GM23248 (cell line): ENCODE results near the gene CCL23. TPM values are rescaled to one million over a fixed set of nuclear protein-coding genes. Genes with fewer than 3 reads are reported as not detected.

ENCODE experiments used
- DNase-seq: peaks from one replicate; pipeline ENCODE4 v3.0.0-alpha.2; 2015
- H2AFZ ChIP-seq: fragments of 200-600 bp; sonication (generic); 2 replicates; pipeline ENCODE4 v1.6.1; 2016; ENCODE audit warnings: antibody characterized with exemption
- H3F3A ChIP-seq: fragments of 200-600 bp; sonication (generic); 2 replicates; pipeline ENCODE4 v1.6.1; 2016; ENCODE audit warnings: mild to moderate bottlenecking, antibody characterized with exemption, mixed run types; ENCODE audit not compliant: insufficient read depth
- H3K27ac ChIP-seq: fragments of 200-600 bp; sonication (generic); 2 replicates; pipeline ENCODE4 v1.5.1; 2016; ENCODE audit warnings: mild to moderate bottlenecking
- H3K27me3 ChIP-seq: fragments of 200-600 bp; sonication (generic); replicated peaks from 2 replicates; pipeline ENCODE4 v1.6.1; 2016; ENCODE audit warnings: mild to moderate bottlenecking; ENCODE audit not compliant: insufficient read depth
- H3K36me3 ChIP-seq: fragments of 200-600 bp; sonication (generic); 2 replicates; pipeline ENCODE4 v1.6.1; 2016; ENCODE audit warnings: low read depth, mild to moderate bottlenecking
- H3K4me1 ChIP-seq: fragments of 200-600 bp; sonication (generic); 2 replicates; pipeline ENCODE4 v1.6.1; 2016; ENCODE audit warnings: mild to moderate bottlenecking; ENCODE audit not compliant: insufficient read depth
- H3K4me2 ChIP-seq: fragments of 200-600 bp; sonication (generic); one replicate; pipeline ENCODE4 v1.6.1; 2016; ENCODE audit warnings: mild to moderate bottlenecking; ENCODE audit not compliant: unreplicated experiment
- H3K4me3 ChIP-seq: fragments of 200-600 bp; sonication (generic); 2 replicates; pipeline ENCODE4 v1.5.1; 2016; ENCODE audit warnings: mild to moderate bottlenecking
- H3K79me2 ChIP-seq: fragments of 200-600 bp; sonication (generic); 2 replicates; pipeline ENCODE4 v1.6.1; 2016; ENCODE audit warnings: mild to moderate bottlenecking; ENCODE audit not compliant: insufficient read depth
- H3K9ac ChIP-seq: fragments of 200-600 bp; sonication (generic); 2 replicates; pipeline ENCODE4 v1.6.1; 2016; ENCODE audit warnings: mild to moderate bottlenecking
- H3K9me2 ChIP-seq: fragments of 200-600 bp; sonication (generic); 2 replicates; pipeline ENCODE4 v1.6.1; 2016; ENCODE audit warnings: mixed run types, mild to moderate bottlenecking, moderate library complexity; ENCODE audit not compliant: insufficient read depth
- H3K9me3 ChIP-seq: fragments of 200-600 bp; sonication (generic); one replicate; pipeline ENCODE4 v1.6.1; 2017; ENCODE audit warnings: low read depth
- H4K20me1 ChIP-seq: fragments of 200-600 bp; sonication (generic); 2 replicates; pipeline ENCODE4 v1.6.0; 2016; ENCODE audit not compliant: insufficient read depth
- EZH2 ChIP-seq: fragments of 200-600 bp; sonication (generic); IDR thresholded peaks from 2 replicates; pipeline ENCODE4 v1.6.1; 2018; ENCODE audit warnings: antibody characterized with exemption, mild to moderate bottlenecking; ENCODE audit not compliant: insufficient read depth, poor library complexity, severe bottlenecking
- EZH2phosphoT487 ChIP-seq: fragments of 200-600 bp; sonication (generic); IDR thresholded peaks from 2 replicates; pipeline ENCODE4 v1.6.1; 2018; ENCODE audit warnings: antibody characterized with exemption, moderate library complexity, mild to moderate bottlenecking, low read depth; ENCODE audit not compliant: insufficient read depth
- WGBS, 2 experiments: methylation state at CpG; one replicate each; pipeline ENCODE4 v1.1.6; 2015 to 2017; ENCODE audit warnings: low lambda C conversion rate in 2 of 2, low coverage in 1 of 2; ENCODE audit errors: missing lambda C conversion rate in 2 of 2; 5-methylcytosine and 5-hydroxymethylcytosine counted together
- in situ Hi-C: fragments of 300-500 bp; cut with MboI; formaldehyde crosslinking; loops from 2 replicates; pipeline ENCODE4 v1.15.0; 2020
- polyA plus RNA-seq: library from polyadenylated mRNA; unstranded; fragments of >200 nt; fragmentation: Nextera tagmentation; extraction: Ambion mirVana; gene quantifications from 2 replicates; pipeline ENCODE4 v1.2.1, GENCODE V29; 2016
- total RNA-seq: library from RNA; depleted of rRNA; stranded (reverse); fragments of >200 nt; shearing (Covaris generic); gene quantifications from 2 replicates; pipeline ENCODE4 v1.2.3, GENCODE V29; 2014

The CCL23 gene
- total and polyA plus RNA-seq, 2 experiments from 2014 or later: not detected

- H3K9ac ChIP-seq: no peak overlapping the region
- DNase-seq: no peak
- H2AFZ ChIP-seq: no peak overlapping the region
- no peaks in the 10 kb centered on the region for H3K4me1 ChIP-seq
- no peak overlapping the region for H3K4me3 ChIP-seq
- H3K9me3 ChIP-seq: no peaks in the 10 kb centered on the region
- no peak overlapping the region for H3K27ac ChIP-seq
- H4K20me1 ChIP-seq: no peaks in the 10 kb centered on the region; the same call in 1 of the 2 replicates
- H3K79me2 ChIP-seq: no peaks in the 10 kb centered on the region
- WGBS, 2 experiments: 48 to 62% methylated on average over 6 of the region's 6 CpGs
- TF ChIP-seq EZH2 (no peak), EZH2phosphoT487 (no peak)
- in situ Hi-C loops: no loop called here
- no peaks in the 10 kb centered on the region for H3K36me3 ChIP-seq
- H3K9me2 ChIP-seq: no peaks in the 10 kb centered on the region
- no peak overlapping the region for H3K4me2 ChIP-seq
- H3K27me3 ChIP-seq: peaks cover 7% of the 10 kb centered on the region; the same call in 1 of the 2 replicates
- H3F3A ChIP-seq: no peaks in the 10 kb centered on the region
Observed at GRCh38 chr17:35984140-35984539, 33.6 kb downstream of the CCL23 start.

- TF ChIP-seq EZH2phosphoT487 (no peak), EZH2 (no peak)
- in situ Hi-C loops: no loop called here
- H3K4me1 ChIP-seq: no peaks in the 10 kb centered on the region
- H3K36me3 ChIP-seq: no peaks in the 10 kb centered on the region
- no peak for DNase-seq
- H3K27ac ChIP-seq: no peak overlapping the region
- 32 to 42% methylated on average over 3 of the region's 3 CpGs for WGBS, 2 experiments
- H3K27me3 ChIP-seq: peaks cover 7% of the 10 kb centered on the region; the same call in 1 of the 2 replicates
- H2AFZ ChIP-seq: no peak overlapping the region
- H3K4me3 ChIP-seq: no peak overlapping the region
- H3K9me3 ChIP-seq: no peaks in the 10 kb centered on the region
- H3K9ac ChIP-seq: no peak overlapping the region
- no peaks in the 10 kb centered on the region for H3K79me2 ChIP-seq
- no peaks in the 10 kb centered on the region for H3F3A ChIP-seq
- no peak overlapping the region for H3K4me2 ChIP-seq
- no peaks in the 10 kb centered on the region for H4K20me1 ChIP-seq
- H3K9me2 ChIP-seq: no peaks in the 10 kb centered on the region
Observed at GRCh38 chr17:35982409-35983191, 35.2 kb downstream of the CCL23 start.

GRCh38 chr17:35981908-35982330 lies 35.9 kb downstream of the CCL23 start:
- Histone ChIP-seq H3K4me1 (no peaks in the 10 kb centered on the region), H3K4me3 (no peak overlapping the region), H2AFZ (no peak overlapping the region), H3K79me2 (no peaks in the 10 kb centered on the region), H3K9me2 (no peaks in the 10 kb centered on the region), H4K20me1 (no peaks in the 10 kb centered on the region), H3F3A (no peaks in the 10 kb centered on the region), H3K27me3 (peaks cover 7% of the 10 kb centered on the region; the same call in 1 of the 2 replicates), H3K4me2 (no peak overlapping the region), H3K36me3 (no peaks in the 10 kb centered on the region), H3K9ac (no peak overlapping the region), H3K27ac (no peak overlapping the region), H3K9me3 (no peaks in the 10 kb centered on the region)
- in situ Hi-C loops: no loop called here
- WGBS, 2 experiments: 23 to 34% methylated on average over 4 of the region's 4 CpGs
- no peak for DNase-seq
- TF ChIP-seq EZH2phosphoT487 (no peak), EZH2 (no peak)

GRCh38 chr17:35981246-35981645 lies 36.5 kb downstream of the CCL23 start, which contains the start of gene CCL16:
Gene CCL16, minus strand, starts transcription at chr17:35981497. Its CDS starts 77 bp downstream, at chr17:35981420.
- TF ChIP-seq EZH2phosphoT487: no peak
- TF ChIP-seq EZH2: no peak
- in situ Hi-C loops: no loop called here
- DNase-seq: no peak
- Histone ChIP-seq H3K9ac (no peak within 1 kb of the TSS), H2AFZ (no peak within 1 kb of the TSS), H3K4me3 (no peak within 1 kb of the TSS), H3K36me3 (no peaks in the 10 kb centered on the region), H3K9me2 (no peaks in the 10 kb centered on the region), H3K27me3 (peaks cover 7% of the 10 kb centered on the region; the same call in 1 of the 2 replicates), H3K9me3 (no peaks in the 10 kb centered on the region), H4K20me1 (no peaks in the 10 kb centered on the region), H3F3A (no peaks in the 10 kb centered on the region), H3K79me2 (no peaks in the 10 kb centered on the region), H3K4me1 (no peaks in the 10 kb centered on the region), H3K27ac (no peak within 1 kb of the TSS), H3K4me2 (no peak within 1 kb of the TSS)
- 50% methylated on average over 12 of the region's 12 CpGs for WGBS, 2 experiments
